ENCODE measurements around the gene SIAH3. TPM values are rescaled to one million over a fixed set of nuclear protein-coding genes. Genes with fewer than 3 reads are reported as not detected.

SIAH3 gene
- total and polyA plus RNA-seq, 2 experiments from 2014 or later = 0.13 to 0.17 TPM

GRCh38 chr13:45744979-45745378, 106.6 kb downstream of the SIAH3 start:
- Histone ChIP-seq H3K36me3 (ENCODE audit: insufficient read depth) (no peaks in the 10 kb centered on the region), H3K27me3 (ENCODE audit: insufficient read depth) (no peaks in the 10 kb centered on the region), H3K4me3 (no peak overlapping the region), H3K4me2 (no peak overlapping the region), H3F3A (replicated peaks; ENCODE audit: low read depth) (no peaks in the 10 kb centered on the region), H3K27ac (ENCODE audit: low read depth) (no peak overlapping the region), H4K20me1 (replicated peaks; ENCODE audit: insufficient read depth) (no peaks in the 10 kb centered on the region), H3K4me1 (ENCODE audit: insufficient read depth) (no peaks in the 10 kb centered on the region), H3K79me2 (replicated peaks; ENCODE audit: insufficient read depth) (no peaks in the 10 kb centered on the region), H2AFZ (no peak overlapping the region), H3K9me2 (ENCODE audit: insufficient read depth) (peaks cover 5% of the 10 kb centered on the region; the same call in 1 of the 2 replicates)
- ATAC-seq = no peak
- Mint-ChIP-seq H3K9me3 (no peaks in the 10 kb centered on the region), H3K4me3 (no peak overlapping the region), H3K27ac (no peak overlapping the region), H3K4me1 (peaks cover 14% of the 10 kb centered on the region), H3K27me3 (ENCODE audit: insufficient read depth, low read depth, poor library complexity) (peaks cover 5% of the 10 kb centered on the region), H3K36me3 (ENCODE audit: low read depth) (no peaks in the 10 kb centered on the region)
- no peak for DNase-seq (ENCODE audit: low spot score)
- TF ChIP-seq REST (IDR thresholded peaks at IDR 0.05; ENCODE audit: unreplicated experiment) (no peak), ETS1 (IDR thresholded peaks at IDR 0.05) (no peak), CTCF (conservative IDR thresholded peaks at IDR 0.05; ENCODE audit: low read depth in 2 of 2) (no peak), CREB1 (CRISPR knock-in tag; IDR thresholded peaks at IDR 0.05; ENCODE audit: low read depth) (no peak), ZNF331 (CRISPR knock-in tag; IDR thresholded peaks at IDR 0.05; ENCODE audit: low read depth) (no peak)

DNA sequence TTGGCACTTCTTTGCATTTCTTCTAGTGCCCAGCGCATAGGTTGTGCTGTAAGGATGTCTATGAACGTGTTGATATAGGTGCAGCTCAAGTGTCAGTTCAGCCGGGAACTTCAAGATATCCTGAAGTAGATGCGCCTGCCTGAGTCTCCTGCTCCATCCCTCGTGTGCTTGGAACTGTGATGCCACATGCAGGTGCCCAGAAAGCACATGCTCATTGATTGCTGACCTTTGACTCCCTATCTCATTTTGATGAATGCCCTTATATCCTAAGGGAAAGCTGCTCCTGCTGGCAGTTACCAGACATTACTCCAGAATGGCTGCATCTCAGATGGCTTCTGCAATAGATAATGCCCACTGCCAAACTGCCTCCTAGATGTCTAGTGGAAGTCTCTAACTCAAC, 108.6 kb downstream of the SIAH3 start:
- Mint-ChIP-seq H3K9me3 (no peaks in the 10 kb centered on the region), H3K27me3 (ENCODE audit: insufficient read depth, low read depth, poor library complexity) (peaks cover 7% of the 10 kb centered on the region), H3K4me3 (no peak overlapping the region), H3K36me3 (ENCODE audit: low read depth) (no peaks in the 10 kb centered on the region), H3K4me1 (peaks cover under 1% of the 10 kb centered on the region; the same call in 2 of the 3 replicates), H3K27ac (no peak overlapping the region)
- Histone ChIP-seq H3K79me2 (replicated peaks; ENCODE audit: insufficient read depth) (no peaks in the 10 kb centered on the region), H3K36me3 (ENCODE audit: insufficient read depth) (no peaks in the 10 kb centered on the region), H3K4me1 (ENCODE audit: insufficient read depth) (no peaks in the 10 kb centered on the region), H2AFZ (no peak overlapping the region), H3K27me3 (ENCODE audit: insufficient read depth) (no peaks in the 10 kb centered on the region), H3K4me3 (no peak overlapping the region), H3K9me2 (ENCODE audit: insufficient read depth) (peaks cover 12% of the 10 kb centered on the region; the same call in 1 of the 2 replicates), H4K20me1 (replicated peaks; ENCODE audit: insufficient read depth) (no peaks in the 10 kb centered on the region), H3K27ac (ENCODE audit: low read depth) (no peak overlapping the region), H3K4me2 (no peak overlapping the region), H3F3A (replicated peaks; ENCODE audit: low read depth) (no peaks in the 10 kb centered on the region)
- ATAC-seq (no peak), DNase-seq (ENCODE audit: low spot score) (no peak)
- TF ChIP-seq ZNF331 (CRISPR knock-in tag; IDR thresholded peaks at IDR 0.05; ENCODE audit: low read depth) = no peak
- no peak for TF ChIP-seq STAT1 (IDR thresholded peaks at IDR 0.05; ENCODE audit: unreplicated experiment)
- TF ChIP-seq EZH2 (IDR thresholded peaks at IDR 0.05; ENCODE audit: low read depth, unreplicated experiment) = no peak
- no peak for TF ChIP-seq POLR2AphosphoS5 (IDR thresholded peaks at IDR 0.05; ENCODE audit: low read depth)
- TF ChIP-seq EZH2phosphoT487 (IDR thresholded peaks at IDR 0.05; ENCODE audit: unreplicated experiment) = no peak
- TF ChIP-seq ZNF114 (CRISPR knock-in tag; IDR thresholded peaks at IDR 0.05) = no peak

Measured in GM23338 (cell line).